HG02852 (cell line): Measurements from ENCODE around the gene KLHL29.

Experiments
- ATAC-seq: cut with Tn5 transposase; IDR thresholded peaks from one replicate; pipeline ENCODE4 v1.9.1; 2021; ENCODE audit warnings: mild to moderate bottlenecking, moderate library complexity; ENCODE audit not compliant: unreplicated experiment

Gene KLHL29

DNA sequence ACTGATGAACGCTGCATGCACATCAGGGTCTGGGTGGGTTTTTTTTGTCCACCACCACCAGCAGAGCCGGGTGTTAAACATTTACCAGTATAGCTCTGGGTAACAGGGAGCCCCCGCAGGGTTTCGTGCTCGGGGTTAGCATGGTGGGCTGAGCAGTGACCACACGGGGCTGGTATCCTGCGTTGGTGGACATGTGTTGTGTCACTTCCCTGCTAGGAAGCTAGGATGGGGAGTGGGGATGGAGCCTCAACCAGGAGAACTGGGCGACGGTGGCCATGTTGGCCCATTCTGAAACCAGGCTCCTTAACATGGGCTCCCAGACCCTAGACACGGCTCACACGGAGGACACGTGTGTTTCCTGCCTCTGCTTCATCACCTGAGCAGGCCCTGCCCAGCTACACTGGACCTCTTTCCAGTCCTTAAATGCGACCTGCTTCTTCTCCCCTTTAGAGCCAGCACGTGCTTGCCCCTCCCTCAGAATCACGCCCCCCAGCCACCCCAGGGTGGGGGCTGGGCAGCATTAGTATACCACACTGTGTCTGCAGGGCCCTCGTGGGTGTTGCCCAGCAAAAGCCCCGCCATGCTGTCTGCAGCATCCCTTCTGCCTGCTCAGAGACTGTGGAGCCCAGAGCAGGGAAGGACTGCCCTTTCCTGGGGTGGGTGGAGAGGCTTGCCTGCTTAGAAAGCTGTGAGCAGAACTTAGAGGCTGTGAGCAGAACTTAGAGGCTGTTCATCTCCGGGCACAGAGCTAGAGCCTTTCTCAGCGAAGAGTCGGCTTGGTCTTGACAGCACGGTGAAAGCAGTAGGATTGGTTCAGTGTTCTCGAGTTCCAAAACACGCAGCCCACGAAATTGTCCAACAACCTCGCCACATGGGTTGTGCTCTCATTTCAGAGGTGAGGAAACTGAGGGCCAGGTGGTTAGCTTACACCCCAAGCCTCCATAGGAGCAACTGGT is 142.1 kb downstream of the KLHL29 start:
- no peak for ATAC-seq

DNA sequence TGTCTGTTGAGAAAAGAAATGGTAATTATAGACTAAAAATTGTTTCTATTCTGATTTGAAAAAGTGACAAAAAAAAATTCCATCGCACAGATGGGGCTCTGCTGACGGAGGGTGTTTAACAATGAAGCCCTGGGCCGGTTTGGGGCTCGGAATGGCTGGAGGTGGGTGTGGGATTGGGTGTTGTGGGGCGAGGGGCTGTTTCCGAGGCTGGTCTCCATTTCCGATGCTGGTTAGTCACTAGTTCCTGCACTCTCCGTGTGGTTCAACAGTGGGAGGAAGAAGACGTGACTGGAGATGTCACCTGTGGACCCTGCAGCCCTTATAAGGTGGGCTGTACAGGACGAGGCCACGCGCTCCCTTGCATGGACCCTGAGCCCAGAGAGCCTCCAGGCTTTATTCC is 143.2 kb downstream of the KLHL29 start:
- no peak for ATAC-seq

DNA sequence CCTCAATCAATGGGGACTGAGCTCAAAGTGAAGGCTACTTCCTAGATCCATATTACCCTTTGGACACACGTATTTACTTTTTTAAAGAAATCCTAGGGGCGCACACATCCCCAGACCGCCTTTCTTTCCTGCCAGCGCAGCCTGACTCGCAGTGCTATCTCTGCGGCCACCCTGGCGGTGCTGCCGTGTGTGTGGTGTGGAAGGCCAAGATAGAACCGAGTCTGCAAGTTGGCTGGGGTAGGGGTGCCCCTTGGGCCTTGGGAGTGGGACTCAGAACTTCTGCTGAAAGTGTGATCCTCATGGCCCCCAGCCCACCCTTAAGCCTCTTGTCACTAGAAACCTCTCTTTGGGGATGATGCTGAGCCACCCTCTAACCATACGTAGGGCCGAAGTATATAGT is 143.7 kb downstream of the KLHL29 start:
- ATAC-seq = no peak

DNA sequence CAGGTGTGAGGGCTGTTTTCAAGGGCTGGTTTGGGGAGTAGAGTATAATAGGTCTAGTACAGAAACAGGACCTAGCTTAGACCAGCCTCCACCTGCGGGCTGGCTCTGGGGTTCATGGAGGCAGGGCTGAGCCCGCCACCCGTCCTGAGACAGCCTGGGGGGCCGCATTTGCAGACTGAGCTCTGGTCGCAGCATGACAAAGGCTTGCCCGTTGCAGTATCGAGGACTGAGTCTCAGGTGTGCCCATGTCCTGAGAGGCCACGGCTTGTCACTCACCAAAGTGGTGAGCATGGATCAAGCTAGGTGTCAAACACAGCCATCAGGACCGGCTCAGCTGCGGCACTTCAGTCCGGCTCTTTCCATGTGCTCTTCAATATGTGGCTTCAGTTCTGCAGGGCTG is 144.7 kb downstream of the KLHL29 start:
- ATAC-seq = no peak

DNA sequence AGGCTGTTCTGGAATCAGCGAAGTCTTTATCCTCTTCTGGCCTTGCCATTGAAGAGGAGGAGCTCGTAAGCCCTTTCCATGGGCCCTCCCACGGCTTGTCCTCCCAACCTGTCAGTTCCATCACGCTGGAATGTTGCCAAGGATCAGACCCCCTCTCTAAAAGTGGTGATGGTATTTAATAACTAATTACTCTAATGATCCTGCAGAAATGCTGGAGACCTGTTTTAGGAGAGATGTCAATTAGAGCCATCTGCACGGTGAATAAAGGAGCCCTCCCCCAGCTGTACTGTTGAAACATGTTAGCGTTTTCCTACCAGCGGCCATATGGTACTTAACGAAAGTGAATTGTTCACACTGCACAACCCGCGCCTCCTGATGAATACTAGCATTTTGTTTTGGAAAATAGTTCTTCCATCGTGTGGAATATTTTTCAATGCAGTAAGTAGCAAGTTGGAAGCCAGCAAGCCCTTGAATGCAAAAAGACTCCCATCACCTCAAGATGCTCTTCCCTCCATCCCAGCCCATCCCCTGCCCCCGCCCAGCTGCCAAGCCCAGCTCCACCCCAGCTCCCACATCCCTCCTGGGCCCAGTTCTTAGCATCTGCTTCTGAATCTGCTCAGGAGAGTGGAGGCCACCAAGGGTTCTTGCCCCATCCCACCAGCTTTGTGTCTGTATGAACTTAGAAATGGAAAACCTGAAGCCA is 145.4 kb downstream of the KLHL29 start:
- no peak for ATAC-seq

DNA sequence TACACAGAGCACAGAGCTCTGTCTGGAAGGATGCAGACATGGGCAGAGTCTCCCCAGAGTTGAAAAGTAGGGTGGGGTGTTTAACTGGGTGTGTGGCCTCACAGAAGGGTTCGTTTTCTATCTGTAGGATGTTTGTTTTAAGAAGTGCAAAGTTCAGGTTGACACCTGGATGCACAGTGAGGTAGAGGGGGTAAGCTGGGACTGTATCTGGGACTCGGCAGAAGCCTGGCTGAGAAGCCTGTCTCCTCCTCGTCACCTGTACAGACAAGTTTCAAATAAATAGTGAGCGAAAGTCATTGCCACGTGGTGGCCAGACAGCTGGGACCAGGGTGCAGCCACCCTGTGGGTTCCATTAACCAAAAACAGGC is 145.9 kb downstream of the KLHL29 start:
- no peak for ATAC-seq

DNA sequence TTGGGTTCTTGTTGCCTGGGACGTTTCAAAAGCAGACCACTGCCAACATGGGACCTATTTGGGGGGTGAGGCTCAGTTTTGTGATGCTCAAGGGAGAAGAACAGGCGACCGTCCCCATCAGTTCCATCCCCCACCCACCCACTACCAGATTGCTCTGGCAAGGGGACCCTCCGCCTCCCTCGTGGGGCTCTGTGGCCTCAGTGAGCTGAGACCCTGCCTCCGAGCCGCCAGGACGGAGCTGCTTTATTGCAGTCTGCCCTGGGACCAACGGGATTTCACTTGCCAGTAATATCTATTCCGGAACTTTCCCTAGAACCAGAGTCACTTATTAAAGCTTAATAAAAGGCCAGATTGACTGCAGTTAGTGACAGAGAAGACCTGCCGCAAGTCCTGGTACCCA is 146.3 kb downstream of the KLHL29 start:
- no peak for ATAC-seq

DNA sequence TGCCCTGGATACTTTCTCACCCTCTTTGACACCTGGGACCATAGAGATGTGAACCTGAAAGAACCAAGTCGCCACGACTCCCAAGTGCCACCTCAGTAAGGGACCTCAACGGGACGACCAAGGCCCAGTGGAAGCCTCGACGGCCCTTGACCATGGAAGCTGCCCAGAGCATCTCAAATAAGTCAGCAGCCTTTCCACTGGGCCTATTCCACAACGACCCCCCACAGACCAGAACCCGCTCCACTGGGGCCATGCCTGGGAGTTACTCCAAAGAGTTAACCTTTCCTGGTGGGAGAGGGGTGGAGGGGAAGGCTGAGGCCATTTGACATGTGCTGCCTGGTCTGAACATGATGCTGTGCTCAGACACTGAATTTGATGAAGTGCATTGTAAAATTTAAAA is 146.9 kb downstream of the KLHL29 start:
- ATAC-seq = no peak

DNA sequence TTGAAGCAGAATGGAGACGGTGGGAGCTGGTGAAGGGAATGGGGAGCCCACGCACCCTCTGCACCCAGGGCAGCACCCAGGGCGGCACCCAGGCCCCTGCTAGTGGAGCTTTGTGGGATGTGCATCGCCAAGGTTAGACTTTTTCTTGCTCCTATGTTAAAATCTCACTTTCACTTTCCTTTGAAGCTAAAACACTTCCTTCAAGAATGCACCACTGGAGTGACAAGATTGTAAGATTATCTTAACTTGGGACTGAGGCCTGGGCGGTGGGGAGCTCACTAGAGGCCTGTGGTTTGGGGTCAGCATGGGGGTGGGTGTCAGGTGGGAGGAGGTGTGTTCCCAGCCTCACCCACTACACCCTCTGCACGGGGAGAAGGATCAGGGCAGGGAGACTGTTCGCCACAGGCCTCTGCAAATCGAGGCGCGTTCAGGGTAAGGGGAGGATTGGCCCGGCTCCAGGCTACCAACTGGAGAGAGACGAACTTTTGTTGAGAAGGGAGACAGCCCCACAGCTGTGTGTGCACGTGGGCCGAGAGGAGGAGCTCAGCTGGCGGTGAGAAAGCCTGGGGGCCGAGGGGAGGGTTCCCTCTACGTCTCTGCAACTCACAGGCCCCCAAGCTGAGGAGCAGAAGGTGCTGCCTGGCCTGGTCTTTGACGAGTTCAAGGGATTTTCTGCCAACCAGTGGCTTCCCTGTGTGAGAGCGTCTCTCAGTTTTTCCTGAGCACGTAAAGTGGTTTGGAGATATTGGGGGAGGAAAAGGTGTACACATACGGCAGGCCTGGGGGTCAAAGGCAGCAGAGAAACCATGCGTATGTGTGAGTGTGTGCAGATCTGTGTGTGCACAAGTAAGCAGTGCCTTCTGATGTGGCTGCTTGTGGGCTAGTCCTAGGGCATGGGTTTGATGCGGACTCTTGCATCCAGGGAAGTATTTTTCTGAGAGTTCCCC is 147.7 kb downstream of the KLHL29 start:
- ATAC-seq = peak; percentile 80

DNA sequence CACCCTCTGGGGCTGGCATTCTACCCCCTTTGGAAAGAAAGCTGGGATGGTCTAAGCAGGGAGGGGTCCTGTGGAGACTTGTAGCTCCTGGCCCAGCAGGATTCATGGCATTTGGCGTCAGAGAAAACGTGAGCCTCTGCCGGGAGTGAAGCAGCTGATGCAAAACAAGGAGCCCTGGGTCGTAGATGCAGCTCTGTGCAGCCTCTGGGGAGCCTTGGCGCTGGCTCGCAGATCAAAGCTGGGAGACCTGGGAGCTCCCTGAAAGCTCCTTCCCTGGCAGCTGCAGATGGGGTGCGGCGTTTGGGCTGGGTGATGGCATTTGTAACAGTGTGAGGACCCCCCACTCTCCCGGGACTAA is 148.3 kb downstream of the KLHL29 start:
- ATAC-seq = no peak

DNA sequence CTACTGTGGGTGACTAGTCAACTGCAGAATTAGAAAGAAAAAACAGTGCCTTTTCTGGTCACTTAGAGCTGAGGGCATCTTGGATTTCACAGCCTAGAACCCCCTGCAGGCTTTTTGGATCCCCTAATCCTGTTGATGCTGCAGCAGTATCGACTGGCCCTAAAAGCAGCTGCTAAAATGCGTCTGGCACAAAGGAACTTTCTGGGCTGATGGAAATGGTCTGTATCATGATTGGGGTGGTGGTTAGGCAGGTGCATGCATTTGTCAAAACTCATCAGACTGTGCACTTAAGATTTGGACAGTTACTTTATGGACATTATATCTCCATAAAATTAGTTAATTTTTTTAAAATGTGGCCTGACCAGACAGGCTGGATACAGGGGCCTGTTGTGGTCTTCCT is 149.8 kb downstream of the KLHL29 start:
- no peak for ATAC-seq

DNA sequence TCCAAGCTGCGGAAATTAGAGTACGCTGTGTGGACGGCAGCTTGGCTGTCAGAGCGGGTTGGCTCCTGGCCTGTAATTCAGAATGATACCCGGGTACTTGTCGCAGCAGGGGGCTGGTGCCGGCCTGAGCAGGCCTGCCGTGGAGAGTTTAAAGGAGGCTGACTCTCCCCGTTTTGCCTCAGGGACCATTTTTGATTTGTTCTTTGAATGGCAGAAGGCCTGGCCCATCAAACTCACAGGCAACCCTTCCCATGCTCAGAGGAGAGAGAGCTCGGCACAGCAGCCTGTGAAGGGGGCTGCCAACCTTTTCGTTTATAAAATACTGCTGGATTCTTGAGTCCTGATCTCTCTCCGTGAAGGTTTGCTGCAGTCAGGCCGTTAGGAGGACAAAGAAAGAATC is 151.3 kb downstream of the KLHL29 start:
- no peak for ATAC-seq

DNA sequence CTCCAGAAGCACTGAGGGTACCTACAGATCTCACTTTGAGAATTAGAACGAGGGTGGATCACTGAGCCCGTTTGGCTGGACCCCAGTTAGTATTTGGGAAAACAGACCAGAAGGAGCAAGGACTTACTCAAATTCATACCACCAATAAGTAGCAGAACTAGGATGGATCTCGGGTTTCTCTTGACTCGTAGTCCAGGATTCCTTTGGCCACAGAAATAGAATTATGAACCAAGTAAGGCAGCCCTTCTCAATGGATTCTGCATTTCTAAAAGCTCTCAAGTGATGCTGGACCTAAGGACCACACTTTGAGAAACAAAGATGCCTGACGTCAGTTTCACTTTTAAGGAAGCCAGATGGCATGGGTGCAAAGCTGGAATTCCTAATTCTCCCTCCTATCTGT is 153.0 kb downstream of the KLHL29 start:
- ATAC-seq = no peak

DNA sequence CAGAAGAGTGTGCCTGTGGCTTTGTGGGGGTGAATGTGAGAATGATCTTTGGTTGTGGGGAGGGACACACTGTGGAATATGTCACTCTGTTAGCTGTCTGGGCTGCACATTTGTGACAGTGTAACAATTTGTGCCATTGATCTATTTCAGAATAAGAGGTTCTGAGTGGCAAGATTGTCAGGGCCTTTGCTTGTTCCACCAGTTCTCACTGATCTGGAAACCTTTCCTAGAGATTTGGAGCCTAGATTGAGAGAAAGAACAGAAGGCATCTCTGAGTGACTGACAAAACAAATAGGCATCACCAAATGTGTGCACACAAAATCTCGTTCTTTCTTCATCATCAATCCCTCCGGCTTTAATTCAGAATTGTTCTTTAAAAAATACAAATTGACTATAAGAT is 153.6 kb downstream of the KLHL29 start:
- ATAC-seq = no peak

DNA sequence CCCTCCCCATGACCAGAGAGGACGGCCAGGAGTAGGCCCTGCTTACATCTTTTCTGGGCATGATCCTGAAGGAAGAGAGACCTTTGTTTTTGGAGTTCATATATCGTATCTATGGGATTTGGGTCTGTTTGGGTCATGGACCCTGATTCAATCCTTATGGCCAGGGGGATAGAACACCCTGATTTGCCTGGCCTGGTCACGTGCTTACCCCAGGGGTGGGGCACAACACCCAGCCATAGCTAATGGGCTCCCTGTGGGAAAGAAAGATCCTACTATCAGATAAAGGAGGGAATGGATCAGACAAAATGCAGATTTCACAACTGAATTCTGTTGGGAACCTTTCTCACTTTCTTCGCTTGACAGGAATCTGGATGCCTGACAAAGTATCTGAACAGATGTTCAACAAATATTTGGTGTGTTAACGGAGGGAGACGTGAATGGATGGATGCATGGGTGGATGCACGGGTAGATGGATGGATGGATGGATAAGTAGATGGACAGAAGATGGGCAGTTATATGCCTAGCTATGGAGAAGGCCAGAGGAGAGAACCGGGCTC is 155.9 kb downstream of the KLHL29 start:
- no peak for ATAC-seq

DNA sequence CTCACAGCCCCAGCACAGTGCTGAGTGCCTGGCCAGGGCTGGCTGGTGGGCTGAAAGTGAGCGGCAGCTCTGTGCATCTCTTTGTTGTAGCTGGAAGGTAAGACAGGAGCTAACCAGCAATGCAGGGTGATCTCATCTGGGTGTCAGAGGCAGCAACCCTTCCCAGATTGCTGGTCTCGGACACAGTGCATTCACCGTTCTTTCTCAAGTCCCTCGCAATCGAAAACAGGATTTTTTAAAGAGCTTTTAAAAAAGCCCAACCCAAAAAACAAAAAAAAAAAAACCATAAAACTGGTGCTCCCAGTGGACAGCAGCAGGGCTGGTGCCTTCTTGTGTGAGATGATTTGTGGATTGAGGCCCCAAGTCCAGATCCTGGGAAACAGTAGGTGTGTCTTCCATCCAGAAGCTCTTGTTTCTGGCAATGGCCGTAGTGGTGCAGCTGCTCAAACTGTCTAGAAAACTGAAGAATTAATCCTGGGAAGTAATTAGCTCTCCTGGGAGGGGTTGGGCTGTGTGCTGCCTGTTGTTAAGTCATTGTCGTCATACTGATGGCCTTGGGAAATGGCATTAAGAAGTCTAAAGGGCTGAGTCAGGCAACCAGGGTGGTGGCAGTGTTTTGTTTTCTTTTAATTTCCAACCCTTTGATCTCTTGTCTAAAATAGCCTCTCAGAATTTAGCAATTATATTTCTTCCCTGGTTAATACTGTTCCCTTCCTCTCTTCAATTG is 156.7 kb downstream of the KLHL29 start:
- ATAC-seq = no peak

DNA sequence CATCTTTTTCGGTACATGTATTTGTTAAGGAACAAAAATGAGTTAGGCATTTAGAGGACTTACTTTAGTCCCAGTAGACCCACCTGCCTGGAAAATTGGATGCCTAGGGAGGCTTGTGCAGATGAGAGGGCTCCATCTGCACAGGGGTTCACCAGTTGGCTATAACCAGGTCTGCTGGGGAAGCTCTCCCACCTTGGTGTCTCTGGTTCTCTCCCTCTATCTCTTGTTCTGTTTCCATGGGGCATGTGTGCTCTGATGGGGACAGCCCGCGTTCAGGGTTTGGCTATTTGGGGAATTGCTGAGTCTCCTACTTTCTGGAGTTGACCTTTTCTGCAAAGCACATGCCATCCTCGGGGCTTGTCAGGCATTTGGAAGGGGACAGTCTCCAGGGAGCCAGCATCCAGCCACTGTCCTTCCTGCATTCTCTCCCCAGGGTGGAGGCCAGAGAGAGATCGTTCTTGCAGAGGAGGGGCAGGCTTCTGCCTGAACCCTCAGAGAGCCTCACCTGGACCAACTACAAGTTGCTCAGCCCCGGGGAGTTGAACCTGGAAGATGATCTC is 157.3 kb downstream of the KLHL29 start:
- no peak for ATAC-seq

DNA sequence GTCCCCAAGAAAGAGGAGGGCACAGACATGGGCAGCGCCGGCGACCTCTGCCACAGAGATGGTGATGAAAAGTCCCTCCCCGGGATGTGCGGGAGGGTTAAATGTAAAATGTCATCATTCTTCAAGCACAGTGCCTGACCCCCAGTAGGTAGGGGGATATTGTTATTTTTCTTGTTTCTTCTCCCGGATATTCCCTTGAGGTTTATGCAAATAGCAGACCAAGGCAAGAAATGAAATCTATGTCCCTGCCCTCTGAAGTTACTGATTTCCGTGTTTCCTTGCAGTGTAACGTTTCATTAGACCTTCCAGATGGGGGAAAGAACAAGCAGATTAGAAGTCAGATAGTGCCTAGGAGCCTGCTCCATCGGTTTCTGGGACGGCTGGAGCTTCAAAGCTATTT is 158.3 kb downstream of the KLHL29 start:
- no peak for ATAC-seq

DNA sequence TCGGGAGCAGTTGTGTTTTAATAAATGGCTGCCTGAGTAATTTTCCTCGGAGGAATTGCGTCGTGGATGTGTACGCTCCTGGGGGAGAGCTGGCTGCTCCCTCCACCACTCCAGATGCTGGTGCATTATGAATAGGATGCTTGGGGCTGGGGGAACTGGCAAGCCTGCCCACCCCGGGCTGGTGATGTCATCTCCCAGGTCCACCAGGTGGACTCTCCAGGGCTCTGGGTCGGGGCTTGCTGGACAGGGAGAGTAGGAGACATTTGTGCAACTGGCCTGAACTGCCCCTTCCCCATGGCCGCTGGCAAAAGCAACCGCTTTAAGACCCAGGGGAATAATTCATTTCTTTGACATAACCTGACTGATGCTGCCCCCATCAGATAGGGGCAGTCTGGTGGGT is 158.7 kb downstream of the KLHL29 start:
- ATAC-seq = no peak
